Lung microvascular endothelial cell (primary cell): ENCODE data around the gene BCL2A1. TPM values are rescaled to one million over a fixed set of nuclear protein-coding genes. Genes with fewer than 3 reads are reported as not detected.
"Not testable (repeated sequence)": the region's sequence is repeated elsewhere in the genome, so short reads cannot be mapped to it uniquely, and the experiment has no call there.

Experiments used
- DNase-seq, 2 donors: peaks; one replicate each; pipeline versions ENCODE4 v3.0.0 to v3.0.0-alpha.2; 2010; ENCODE audit warnings: low read depth in 2 of 2
- total RNA-seq: library from RNA; depleted of rRNA; stranded (reverse); fragments of >200 nt; gene quantifications from 2 replicates; pipeline ENCODE4 v1.2.1, GENCODE V29; 2014

Gene BCL2A1
- total RNA-seq, 1 donor from 2014 or later, result not detected

DNA sequence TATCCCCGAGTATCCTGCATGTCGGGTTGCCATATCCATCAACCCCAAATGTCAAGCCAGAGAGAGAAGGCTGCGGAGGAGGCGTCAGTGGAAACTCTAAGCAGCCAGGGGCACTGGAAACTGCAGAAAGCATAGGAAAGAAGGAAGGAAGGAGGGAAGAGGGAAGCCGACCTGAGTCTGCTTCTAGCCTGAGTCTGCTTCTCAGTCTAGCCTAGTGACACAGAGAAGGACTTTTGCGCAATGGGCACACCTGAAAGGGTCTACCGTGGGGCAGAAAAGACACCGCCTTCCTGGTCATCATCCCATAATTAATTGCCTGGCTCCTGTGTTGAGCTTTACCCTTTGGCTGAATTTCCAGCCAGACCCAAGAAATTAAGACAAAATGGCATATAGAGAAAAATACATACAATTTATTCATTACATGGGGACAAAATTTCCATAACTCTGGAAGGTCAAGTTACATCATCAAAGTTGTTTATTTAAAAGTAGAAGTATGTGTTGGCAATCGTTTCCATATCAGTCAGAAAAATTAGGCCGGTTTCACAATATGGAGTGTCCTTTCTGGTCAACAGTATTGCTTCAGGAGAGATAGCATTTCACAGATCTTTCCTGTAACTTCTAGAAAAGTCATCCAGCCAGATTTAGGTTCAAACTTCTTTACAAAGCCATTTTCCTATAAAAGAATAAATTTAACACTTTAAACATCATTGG, 10.3 kb downstream of the BCL2A1 start:
- no peak for DNase-seq

DNA sequence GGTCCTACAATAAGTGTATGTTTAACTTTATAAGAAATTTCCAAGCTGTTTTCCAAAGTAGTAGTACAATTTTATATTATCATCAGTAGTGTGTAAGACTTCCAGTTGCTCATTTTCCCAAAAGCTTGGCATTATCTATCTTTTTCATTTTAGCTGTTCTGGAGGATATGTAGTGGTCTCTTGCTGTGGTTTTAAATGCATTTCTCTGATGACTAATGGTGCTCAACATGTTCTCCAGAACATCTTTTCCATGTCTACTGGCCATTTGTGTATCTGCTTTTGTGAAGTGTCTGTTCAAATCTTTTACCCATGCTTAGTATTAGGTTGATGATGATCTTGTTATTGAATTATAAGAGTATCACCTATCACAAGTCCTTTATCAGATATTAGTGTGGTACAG, 13.3 kb downstream of the BCL2A1 start:
- DNase-seq, result no peak

DNA sequence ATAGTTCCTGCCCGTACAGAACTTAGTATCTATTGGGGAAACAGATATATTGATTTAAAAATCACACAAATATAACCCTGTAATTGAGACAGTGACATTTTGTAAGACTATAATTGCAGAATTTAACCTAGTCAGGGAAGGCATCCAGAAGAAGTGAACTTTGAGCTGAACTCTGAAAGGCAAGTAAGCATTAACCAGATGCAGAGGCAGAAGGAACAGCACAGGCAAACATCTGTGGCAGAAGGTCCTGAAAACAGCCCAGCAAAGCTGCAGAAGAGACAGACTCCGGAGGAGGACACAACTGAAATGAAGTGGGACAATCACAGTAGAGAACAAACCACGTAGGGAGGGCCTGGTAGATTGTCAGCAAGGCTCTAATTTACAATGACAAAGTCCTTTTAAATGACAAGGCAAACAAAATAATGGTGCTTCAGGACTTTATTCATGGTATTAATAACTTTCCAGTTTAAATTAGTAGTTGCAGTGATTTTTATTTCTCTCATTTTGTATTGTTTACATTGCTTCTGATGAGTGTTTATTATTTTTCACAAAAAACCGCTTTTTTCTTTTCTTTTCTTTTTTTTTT, 14.5 kb downstream of the BCL2A1 start:
- DNase-seq, result no peak

DNA sequence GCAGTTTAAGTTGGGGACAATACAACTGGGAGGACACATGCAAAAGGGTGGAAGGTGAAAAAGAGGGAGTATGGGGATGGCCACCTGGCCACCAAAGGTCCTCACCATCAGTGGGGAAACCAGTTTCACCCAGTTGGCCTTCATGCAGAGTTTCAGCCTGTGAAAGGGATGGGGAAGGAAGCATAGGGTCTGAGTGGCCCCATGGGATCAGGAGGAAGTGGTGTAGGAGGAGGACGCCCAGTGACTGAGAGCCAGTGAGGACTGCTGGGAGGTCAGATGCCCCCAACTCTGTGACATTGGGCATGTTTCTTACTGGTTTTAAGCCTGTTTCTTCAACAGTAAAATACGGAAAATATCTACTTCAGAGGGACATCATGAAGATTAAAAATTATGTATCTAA, 16.3 kb downstream of the BCL2A1 start:
- no peak for DNase-seq

DNA sequence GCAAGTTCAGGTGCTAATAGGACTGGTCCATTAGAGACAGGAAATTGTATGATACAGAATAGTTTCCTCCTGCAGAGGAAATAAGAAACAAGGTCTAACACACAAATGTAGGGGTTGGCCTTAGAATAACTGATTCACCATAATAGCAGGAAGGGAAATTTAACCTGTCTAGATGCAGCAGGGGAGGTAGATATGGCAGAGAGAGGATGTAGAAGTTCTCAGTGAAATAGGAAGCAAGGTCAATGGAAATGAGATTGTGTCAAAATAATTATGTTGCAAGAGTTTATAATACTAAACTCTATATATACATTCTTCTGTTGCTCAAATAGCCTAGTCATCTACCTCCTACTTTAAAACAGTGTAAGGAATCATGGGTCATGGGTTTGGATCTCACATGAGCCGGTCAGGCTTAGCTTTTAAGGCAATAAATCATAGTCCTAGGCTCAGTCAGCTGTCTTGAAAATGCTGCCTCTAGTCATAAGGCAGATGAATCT, 17.0 kb downstream of the BCL2A1 start:
- peak; percentile 3 to 23 for DNase-seq

DNA sequence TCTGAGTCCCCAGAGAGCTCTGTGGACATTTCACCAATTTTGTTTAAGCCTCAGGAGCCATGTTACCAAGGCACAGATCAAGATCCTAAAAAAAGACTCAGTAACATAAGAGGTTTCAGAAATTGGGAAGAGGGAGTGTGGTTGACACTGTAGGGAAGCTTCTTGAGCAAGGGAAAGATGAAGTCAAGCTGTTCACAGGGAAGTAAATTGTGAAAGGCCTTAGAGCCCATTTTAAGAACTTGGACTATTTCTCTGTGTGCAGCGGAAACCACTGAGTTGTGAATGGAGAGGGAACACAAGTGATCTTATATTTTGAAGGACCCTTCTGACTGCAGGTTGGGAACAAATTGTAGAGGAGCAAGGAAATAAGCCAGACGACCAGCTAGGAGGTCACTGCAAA, 18.7 kb downstream of the BCL2A1 start:
- no peak for DNase-seq

DNA sequence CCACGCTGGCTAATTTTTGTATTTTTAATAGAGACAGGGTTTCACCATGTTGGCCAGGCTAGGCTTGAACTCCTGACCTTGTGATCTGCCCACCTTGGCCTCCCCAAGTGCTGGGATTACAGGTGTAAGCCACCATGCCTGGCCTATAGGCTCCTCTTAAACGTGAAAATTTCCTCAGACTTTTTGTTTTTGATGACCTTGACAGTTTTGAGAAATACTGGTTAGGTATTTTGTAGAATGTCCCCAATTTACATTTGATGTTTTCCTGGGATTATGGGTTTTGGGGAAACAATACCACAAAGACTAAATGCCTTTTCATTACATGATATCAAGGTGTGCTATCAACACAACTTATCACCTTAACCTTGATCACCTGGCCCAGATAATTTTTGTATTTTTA, 20.7 kb downstream of the BCL2A1 start:
- DNase-seq, result no peak

DNA sequence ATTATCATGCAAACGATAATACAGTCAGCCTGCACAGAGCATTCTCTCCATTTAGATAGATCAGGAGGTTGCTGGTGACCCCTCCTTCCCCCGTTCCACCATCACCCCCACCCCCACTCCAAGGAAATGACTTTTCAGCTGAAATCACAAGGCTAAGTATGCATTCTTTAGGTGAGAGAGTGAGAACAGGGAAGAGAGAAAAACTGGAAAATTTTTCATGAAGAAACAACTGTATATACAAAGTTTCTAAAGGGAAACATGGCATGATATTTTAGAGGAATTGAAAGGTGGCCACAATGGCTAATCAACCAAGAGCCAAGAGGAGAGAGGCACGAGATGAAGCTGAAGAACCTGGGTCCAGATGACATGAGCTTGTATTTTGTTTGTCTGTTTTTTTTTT, 22.2 kb downstream of the BCL2A1 start:
- DNase-seq, result no peak

DNA sequence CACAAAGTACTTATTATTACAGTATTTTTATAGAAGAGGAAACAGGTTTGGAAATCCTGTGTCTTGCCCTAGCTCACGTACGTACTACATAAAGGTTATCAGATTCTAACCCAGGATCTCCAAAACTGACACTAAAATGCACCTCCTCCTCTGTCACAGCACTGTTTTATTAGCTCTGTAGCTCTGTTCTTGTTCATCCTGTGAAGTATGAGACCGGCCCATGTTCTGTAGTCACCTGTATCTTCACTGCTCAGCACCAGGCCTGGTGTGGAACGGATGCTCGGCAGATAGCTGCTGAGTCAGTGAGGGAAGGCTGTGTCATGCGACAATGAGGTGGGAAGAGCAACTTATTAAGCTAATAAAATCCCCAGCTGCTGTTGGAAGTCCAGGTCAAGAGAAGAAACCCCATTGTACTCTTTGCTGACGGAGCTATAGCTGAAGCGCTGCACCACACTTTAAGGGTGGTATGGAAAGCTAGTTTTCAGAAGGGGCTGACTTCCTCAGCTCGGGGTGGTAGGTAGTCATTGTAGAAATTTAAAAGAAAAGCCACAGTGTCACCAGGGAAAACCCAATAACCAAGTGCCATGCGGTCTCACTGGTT, 22.8 kb downstream of the BCL2A1 start:
- no peak for DNase-seq

DNA sequence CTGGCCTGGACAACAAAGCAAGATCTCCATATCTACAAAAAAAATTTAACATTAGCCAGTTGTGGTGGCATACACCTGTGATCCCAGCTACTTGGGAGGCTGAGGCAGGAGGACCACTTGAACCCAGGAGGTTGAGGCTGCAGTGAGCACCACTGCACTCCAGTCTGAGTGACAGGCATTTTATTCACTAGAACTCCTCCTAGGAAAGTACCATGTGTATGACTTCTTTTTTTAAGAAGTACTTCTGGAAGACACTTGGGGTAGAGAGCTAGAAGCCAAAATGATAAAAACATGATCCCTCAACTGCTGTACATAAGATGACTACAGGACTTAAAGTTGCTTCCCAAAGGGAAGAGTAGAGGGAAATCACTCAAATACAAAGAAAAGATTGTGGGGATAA, 24.0 kb downstream of the BCL2A1 start:
- DNase-seq, result no peak

DNA sequence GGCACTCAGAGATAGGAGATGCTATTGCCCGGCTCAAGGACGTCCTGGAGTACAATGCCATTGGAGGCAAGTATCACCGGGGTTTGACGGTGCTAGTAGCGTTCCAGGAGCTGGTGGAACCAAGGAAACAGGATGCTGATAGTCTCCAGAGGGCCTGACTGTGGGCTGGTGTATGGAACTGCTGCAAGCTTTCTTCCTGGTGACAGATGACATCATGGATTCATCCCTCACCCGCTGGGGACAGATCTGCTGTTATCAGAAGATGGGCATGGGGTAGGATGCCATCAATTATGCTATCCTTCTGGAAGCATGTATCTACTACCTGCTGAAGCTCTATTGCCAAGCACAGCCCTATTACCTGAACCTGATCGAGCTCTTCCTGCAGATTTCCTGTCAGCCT, 26.4 kb downstream of the BCL2A1 start:
- DNase-seq, result no peak

DNA sequence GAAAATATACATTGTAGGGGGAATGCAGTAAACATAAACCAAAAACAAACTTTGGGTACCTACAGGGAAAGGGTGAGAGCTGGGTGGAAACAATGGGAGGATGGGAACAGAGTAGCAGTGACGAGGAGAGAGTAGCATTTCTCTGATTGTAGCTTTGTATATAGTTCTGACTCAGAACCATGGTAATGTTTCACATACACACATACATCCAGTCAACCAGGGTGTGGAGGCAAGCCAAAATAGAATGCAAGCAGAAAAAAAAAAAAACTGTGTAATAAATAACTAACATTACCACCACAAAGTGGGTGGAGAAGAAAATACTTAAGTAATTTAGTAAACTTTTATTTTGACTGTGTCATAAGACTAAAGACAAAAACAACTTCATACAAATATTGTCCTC, 27.2 kb downstream of the BCL2A1 start:
- DNase-seq, result no peak

DNA sequence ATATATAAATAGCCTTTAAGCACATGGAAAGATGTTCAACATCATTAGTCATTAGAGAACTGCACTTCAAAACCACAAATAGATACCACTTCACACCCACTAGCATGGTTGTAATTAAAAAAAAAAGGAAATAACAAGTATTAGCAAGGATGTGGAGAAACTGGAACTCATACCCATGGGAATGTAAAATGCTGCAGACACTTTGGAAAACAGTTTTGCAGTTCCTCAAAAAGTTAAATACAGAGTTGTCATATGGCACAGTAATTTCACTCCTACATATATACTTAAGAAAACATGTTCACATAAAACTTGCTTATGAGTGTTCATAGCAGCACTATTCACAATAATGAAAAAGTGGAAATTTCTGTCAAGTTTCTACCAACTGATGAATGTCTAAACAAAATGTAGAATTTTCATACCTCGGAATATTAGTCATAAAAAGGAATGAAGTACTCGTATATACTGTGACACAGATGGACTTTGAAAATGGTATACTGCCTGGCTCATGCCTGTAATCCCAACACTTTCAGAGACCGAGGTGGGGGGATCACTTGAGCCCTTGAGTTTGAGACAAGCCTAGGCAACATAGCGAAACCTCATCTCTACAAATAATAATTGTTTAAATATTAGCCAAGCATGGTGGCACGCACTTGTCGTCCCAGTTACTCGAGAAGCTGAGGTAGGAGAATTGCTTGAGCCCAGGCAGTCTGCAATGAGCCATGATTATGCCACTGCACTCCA, 28.1 kb downstream of the BCL2A1 start:
- no peak for DNase-seq

DNA sequence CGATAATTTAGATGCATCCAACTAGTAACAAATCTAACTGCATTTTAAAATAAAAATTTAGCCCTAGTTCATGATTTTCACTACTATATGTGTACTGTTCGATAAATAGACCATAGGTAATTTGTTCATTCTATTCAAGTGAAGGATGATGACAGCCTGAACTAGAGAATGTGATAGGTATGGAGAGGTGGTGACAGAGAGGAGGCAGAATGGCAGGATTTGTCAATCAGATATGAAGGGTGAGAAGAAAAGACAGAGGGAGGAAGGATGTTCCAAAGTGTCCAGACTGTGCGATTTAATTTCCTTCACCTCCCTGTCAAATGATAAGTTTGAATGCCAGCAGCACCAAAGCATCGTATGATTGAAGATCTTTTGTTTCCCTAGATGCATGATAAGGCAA, 31.6 kb downstream of the BCL2A1 start:
- DNase-seq, result no peak

DNA sequence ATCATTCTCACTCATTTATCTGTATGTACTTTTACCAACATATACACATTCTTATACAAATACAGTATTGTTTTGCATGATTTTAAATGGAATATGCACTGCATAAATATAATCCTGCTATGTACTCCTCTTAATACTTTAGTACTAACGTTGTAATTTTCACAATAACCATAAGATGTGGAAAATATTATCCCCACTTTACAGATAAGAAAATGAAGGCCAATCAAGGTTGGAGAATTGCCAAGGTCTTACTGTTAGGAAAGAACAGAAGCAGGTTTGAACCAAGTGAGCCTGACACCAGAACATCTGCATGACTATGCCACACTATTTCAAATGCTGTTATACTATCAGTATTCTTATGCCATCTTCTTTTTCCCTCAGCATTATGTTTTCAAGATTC, 32.9 kb downstream of the BCL2A1 start:
- no peak for DNase-seq

DNA sequence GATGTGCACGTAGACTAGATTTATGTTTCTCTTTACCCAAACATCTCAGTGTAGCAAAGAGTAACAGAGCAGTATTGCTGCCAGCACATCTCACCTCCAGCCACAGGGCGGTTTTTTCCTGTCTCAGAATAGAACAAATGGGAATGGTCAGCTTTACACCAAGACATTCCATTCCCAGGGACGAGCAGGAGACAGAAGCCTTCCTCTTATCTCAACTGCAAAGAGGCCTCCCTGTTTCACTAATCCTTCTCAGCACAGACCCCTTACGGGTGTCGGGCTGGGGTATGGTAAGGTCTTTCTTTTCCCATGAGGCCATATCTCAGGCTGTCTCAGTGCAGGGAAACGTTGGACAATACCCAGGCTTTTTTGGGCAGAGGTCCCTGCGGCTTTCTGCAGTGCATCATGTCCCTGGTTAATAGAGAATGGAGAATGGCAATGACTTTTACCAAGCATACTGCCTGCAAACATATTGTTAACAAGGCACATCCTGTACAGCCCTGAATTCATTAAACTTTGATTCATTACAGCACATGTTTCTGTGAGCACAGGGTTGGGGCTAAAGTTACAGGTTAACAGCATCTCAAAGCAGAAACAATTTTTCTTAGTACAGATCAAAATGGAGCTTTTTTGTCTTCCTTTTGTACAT, 35.3 kb downstream of the BCL2A1 start:
- not testable (repeated sequence) for DNase-seq

DNA sequence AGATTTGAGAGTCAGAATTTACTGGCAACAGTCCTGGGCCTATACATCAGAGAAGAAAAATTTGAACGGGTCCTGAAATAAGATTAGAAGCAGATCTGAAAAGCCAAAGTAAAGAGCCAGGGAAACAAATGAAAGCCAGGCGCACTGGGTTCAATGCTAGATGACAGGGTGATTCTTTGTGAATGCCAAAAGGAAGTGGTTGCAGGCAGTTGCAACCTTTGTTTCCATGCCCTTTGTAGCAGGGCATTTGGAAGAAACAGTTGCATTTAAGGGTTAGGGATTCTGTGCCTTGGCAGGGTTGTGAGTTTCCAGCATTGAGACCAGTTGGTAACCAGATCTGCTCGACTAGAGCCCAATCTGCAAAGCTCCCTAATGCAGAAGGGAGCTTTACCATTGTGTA, 37.8 kb downstream of the BCL2A1 start:
- DNase-seq, result no peak

DNA sequence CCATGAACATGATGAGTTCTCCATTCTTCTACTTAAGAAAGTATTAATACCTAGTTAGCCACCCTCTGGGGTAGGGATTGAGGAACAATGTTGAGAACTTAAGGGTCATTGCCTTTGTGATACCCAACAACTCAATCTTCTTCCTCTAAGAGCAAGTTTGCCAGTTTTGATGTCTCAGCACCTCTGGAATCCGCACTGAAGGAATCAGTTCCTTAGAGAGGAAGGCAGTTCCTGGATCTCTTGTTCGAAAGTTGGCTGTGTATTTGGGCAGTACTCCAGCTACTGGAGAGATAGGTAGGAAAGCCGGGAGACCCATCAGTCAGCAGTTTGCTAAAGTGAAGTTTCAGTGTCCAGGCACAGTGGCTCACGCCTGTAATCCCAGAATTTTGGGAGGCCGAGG, 38.5 kb downstream of the BCL2A1 start:
- DNase-seq, result no peak

DNA sequence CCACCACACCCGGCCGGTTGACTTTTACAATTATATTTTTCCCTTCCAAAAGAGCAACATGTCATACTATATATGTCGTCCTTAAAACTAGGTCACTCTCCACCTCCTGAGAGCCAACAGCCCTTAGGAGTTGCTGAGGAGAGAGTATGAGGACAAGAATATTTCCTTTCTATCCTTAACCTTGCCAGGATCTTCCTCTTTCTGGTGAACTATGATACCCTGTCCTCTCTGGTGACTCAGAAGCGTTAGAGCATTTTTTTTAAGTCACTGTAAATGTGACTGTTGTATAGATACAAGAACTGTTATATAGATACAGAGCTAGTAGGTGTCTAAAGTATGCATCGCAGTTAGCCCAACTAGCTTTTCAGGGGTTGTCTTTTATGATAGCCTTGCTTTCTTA, 40.5 kb downstream of the BCL2A1 start:
- no peak for DNase-seq

DNA sequence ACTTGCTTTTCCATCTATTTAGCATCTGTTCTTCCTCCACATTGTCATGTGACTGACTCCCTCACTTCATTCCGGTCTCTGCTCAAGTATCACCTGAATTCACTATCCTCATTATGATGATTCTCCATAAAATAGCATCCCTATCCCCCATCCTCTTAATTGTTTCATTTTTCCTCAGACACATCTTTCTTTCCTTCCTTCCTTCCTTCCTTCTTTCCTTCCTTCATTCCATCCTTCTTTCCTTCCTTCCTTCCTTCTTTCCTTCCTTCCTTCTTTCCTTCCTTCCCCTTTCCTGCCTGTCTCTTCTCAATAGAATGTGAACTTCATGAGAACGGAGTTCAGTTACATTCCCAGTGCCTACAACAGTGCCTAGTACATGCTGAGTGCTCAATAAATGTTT, 41.6 kb downstream of the BCL2A1 start:
- no peak for DNase-seq

DNA sequence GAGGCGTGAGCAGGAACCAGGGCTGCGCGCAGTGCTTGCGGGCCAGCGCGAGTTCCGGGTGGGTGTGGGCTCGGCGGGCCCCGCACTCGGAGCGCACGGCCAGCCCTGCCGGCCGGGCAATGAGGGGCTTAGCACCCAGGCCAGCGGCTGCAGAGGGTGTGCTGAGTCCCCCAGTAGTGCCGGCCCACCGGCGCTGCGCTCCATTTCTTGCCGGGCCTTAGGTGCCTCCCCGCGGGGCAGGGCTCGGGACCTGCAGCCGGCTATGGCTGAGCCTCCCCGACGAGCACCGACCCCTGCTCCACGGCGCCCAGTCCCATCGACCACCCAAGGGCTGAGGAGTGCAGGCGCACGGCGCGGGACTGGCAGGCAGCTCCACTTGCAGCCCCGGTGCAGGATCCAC, 44.9 kb downstream of the BCL2A1 start:
- not testable (repeated sequence) for DNase-seq

DNA sequence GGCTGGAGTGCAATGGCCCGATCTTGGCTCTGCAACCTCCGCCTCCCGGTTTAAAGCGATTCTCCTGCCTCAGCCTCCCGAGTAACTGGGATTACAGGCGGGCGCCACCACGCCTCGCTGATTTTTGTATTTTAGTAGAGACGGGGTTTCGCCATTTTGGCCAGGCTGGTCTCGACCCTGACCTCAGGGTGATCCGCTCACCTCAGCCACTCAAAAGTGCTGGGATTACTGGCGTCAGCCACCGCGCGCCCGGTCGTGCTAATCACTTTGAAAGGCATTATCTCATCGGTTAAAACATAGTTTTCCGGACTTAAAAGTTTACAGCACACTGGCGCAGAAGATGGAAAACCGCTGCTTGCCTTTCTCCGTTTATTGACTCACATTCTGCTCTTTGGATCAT, 46.6 kb downstream of the BCL2A1 start:
- DNase-seq, result no peak
